ENCODE measurements around the gene CCDC6. TPM values are rescaled to one million over a fixed set of nuclear protein-coding genes. Genes with fewer than 3 reads are reported as not detected.
A peak's percentile ranks its signal among the peaks of the same experiment; 100 is the strongest.

CCDC6 gene
- total RNA-seq, 1 donor from 2014 or later, result 16.2 TPM

DNA sequence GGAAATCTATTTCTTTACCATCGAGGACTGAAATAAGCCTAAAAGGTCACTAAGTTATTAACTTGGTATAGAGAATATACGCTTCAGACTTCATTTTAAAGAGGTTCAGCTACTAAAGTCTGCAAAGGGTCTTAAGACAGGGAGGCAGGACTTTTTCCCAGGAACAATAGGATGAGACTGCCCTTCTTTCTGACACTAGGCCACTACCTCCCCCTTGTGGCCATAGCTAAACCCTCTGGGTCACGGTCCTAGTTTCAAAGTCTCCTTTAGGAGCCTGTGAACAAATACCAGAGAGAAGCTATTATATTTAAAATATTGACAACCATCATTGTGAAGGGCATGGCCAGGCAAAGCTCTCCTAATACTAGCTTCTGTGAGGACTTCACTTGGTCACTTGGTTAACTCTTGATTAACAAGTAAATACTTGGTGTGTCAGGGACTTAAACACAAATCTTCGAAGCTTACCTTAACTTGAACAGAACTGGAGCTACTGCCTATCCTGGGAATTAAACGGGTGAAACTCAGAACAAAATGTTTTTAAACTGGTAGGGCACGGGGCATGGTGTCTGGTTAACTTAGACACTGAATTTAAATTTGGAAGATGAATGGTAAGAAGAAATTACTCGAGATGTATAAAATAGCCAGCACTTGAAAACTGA lies 75.6 kb downstream of the CCDC6 start:
- DNase-seq (ENCODE audit: missing footprints) (no peak), ATAC-seq (peak; percentile 41)
- intact Hi-C loops (cut with DNase I), result loop anchor here (1.0 to 5.0 kb wide), 2 partner anchors 77 to 204 kb away; partner anchors contain the start of gene CCDC6

DNA sequence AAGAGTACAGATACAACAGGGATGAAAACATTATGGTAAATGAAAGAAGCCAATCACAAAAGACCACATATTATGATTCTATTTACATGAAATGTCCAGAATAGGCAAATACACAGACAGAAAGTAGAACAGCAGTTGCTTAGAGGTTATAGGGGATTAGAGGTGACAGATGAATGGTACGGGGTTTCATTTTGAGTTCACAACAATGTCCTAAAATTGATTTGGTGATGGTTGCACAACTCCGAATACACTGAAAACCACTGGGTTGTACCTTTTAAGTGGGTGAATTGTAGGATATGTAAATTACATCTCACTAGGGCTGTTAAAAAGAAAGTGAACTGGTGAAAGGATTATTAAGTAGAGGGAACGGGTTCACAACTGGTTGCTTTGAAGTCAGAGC lies 76.8 kb downstream of the CCDC6 start:
- no peak for DNase-seq (ENCODE audit: missing footprints)
- ATAC-seq, result no peak
- intact Hi-C loops (cut with DNase I), result loop anchor here (10.0 kb wide), 1 partner anchor 595 kb away; no protein-coding TSS in a partner anchor

DNA sequence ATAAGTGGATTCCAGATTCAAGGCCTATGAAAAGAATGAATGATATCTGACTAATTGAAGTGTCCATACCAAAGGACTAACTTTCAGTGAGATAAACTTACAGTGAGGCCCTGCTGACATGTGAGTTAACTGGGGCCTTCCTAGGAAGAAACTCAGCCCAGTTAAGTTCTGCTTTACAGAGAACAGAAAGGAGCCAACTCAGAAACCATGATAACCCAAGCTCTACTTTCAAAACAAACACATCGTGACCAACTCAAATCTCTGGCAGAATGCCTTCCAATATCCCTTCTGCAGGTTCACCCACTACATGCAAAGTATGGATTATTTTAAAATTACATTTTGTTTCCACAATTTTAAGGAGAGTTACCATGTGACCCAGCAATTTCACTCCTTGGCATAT lies 77.3 kb downstream of the CCDC6 start:
- DNase-seq (ENCODE audit: missing footprints), result no peak
- intact Hi-C loops (cut with DNase I), result loop anchor here (10.0 kb wide), 1 partner anchor 594 kb away; no protein-coding TSS in a partner anchor
- ATAC-seq, result no peak

DNA sequence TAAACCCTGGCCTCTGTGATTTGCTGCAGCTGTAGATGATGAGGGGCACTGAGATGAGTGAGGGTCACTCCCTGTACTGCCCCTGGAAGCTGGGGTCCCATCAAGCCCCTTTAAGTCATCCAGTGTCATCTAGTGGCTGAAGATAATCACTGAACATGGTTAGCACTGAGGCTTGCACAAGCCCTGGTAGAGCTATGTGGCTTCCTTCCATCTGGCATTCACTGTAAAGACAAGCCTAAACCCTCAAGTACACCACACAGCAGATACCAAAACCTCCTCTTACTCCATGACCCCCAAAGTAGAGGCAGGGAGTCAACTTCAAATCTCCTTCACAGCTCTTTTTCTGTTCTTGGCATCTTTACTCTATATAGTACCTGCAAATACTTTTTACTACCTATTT lies 80.4 kb downstream of the CCDC6 start:
- ATAC-seq (peak; percentile 71), DNase-seq (ENCODE audit: missing footprints) (no peak)
- intact Hi-C loops (cut with DNase I), result loop anchor here (10.0 kb wide), 1 partner anchor 591 kb away; no protein-coding TSS in a partner anchor

DNA sequence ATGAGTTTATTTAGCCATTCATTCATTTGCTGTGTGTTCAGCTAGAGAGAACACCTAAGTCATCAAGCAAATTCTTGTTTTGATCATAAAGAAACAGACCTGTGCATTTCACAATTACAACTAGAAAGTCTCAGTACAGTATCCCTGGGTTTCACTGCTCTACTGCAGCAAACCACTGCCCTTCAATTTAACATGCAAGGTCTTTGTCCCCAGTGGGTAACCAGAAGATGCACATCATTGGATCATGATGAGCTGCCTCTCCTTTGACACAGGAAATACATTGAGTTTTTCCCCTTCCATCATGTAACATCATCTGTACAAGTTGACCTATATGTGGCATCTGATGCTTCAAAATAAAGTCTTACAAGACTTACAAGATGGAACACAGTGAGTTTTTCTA lies 82.6 kb downstream of the CCDC6 start:
- no peak for DNase-seq (ENCODE audit: missing footprints)
- ATAC-seq, result no peak
- intact Hi-C loops (cut with DNase I), result loop anchor here (10.0 kb wide), 1 partner anchor 589 kb away; no protein-coding TSS in a partner anchor

DNA sequence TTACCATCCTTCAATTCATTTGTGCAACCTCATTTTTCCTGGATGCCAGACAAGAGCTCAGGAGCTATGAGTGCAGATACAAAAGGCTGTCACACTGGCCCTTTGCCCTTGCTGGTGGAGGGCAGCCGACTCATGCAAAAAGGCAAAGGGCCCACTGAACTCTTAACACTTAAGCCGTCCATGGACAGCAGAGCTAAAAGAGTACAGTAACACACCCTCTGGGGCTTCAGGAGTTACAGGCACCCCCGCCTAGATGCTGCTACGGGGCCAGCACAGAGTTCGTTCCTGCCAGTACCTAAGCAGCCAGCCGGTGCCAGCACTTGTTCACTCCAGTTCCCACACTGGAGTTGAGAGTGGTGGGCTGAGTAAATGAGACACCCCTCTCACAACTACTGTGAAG lies 83.2 kb downstream of the CCDC6 start:
- intact Hi-C loops (cut with DNase I), result loop anchor here (10.0 kb wide), 1 partner anchor 588 kb away; no protein-coding TSS in a partner anchor
- DNase-seq (ENCODE audit: missing footprints), result no peak
- peak; percentile 56 for ATAC-seq

DNA sequence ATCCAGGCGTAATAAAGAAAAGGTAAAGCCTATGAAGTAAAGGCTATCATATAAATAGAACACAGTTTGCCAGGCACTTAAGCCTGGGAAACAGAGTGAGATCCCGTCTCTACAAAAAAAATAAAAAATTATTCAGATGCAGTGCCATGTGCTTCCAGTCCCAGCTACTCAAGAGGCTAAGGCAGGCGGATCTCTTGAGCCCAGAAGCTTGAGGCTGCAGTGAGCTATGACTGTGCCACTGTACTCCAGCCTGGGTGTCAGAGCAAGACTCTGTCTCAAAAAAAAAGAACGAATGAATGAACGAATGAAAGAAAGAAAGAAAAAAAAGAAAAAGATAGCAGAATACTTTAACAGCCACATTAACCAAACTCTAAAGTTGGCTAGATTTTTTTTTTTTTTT lies 85.9 kb downstream of the CCDC6 start:
- intact Hi-C loops (cut with DNase I), result loop anchor here (10.0 kb wide), 1 partner anchor 586 kb away; no protein-coding TSS in a partner anchor
- no peak for DNase-seq (ENCODE audit: missing footprints)
- peak; percentile 29 for ATAC-seq

DNA sequence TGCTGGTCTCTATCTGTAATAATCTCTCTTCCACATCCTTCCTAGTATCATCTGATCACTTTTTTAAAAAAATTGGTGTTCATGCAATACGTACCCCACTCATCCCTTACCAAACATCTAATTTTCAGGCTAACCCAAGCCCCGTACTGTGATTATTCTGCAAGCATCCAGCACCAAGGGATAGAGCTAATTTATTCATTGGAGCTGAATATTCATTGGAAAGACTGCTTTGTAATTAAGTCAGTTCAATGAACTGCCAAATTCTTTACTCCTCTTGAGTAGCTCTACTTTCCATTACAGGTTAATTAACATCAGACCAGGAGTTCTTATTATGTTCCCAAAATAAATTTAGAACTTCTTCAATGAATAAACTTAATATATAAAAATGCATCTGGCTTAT lies 86.7 kb downstream of the CCDC6 start:
- intact Hi-C loops (cut with DNase I), result loop anchor here (10.0 kb wide), 1 partner anchor 585 kb away; no protein-coding TSS in a partner anchor
- ATAC-seq (no peak), DNase-seq (ENCODE audit: missing footprints) (no peak)

DNA sequence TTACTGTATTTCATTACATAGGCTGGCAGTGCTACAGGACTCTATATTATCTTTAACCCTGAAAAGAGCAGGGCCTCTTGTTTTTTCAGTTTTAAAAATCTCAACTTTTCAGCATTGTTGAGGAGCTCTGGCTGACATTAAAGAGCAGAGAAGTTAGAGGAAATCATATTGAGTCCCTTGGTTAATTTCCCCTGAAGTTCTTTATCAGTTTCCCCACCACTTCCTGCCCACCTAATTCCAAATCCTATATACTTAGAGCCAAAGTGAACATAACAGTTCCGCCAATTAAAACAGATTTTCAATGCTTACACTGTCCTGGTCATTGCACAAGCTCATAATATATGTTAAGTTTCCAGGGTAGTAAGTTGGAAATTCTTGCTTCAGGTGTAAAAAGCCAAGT lies 87.1 kb downstream of the CCDC6 start:
- ATAC-seq (no peak), DNase-seq (ENCODE audit: missing footprints) (no peak)
- intact Hi-C loops (cut with DNase I), result no loop called here

DNA sequence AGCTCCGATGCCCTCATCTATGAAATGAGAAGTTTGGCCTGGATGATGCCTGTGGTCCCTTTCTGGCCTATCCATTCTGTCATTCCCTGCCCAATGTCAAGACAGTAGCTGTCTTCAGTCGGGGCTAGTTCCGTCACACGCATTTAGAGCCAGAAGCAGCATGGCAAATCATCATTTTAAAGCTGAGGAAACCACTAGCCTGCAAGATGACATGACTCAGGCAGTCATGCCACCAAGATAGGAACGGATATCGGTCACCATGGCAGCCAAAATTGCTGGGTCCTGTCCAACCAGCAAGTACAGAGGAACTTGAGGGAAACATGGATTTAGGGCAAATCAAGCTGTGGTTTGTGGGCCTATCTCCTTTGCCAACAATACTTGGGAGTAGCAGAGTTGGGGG lies 88.6 kb downstream of the CCDC6 start:
- intact Hi-C loops (cut with DNase I), result no loop called here
- DNase-seq (ENCODE audit: missing footprints), result no peak
- no peak for ATAC-seq

DNA sequence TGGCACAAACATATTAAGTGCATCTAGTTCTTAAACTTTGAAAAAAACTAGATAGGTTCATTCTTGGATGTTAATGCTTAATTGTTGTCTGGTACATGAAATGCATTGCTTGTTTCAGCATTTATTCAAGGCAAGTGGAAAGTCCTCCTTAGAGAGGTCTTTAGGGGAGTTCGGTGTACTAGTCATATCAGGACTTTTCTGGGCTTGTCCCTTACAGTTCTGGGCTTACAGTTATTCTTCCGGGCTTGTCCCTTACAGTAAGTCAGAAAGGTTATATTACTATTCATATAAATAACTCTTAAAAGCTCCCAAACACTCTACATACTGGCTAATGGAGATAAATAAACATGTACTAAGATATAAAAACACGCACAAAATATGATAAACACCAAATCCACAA lies 91.5 kb downstream of the CCDC6 start:
- no peak for ATAC-seq
- intact Hi-C loops (cut with DNase I), result no loop called here

DNA sequence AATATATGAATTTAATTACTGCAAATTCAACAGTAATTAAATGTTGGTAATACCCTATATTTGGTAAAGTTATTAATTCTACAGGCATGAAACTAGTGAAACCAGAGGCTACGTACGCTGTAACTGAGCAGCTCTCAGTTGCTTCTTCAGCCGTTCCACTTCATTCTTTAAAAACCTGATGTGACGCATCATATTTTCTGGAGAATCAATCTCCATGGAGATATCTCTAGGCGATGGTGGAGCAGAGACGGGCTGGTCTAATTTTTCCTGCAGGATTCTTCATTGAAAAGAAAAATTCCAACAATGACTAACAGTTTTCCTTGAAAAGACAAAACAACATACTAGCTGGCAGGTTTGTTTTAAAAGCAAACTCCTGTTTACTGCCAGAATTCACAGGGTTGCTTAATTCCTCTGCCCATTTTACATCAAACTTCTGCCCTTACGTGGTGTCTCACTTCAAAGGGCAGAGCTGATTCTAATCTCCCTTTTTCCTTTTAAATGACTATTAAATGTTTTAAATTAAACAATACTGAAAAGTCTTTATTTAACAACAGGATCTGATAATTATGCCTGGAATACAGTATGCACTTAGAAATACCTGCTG lies 93.7 kb downstream of the CCDC6 start:
- ATAC-seq (no peak), DNase-seq (ENCODE audit: missing footprints) (no peak)
- intact Hi-C loops (cut with DNase I), result no loop called here

More for the DNA sequence above, 91.5 kb downstream of the CCDC6 start:
- DNase-seq (ENCODE audit: missing footprints), result no peak

DNA sequence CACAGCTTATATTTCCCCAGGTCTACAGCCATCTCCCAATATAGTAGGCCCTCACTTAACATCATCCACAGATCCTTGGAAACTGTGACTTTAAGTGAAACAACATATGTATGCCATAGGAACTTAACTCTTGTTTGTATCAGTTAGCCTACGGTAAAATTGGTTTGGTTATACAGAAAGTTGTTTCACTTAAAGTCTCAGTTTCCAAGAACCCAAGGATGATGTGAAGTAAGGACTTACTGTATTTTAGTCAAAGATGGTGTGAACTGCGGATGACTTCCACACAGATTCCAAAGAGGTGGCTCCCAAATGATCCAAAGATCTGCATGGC lies 96.7 kb downstream of the CCDC6 start:
- no peak for DNase-seq (ENCODE audit: missing footprints)
- ATAC-seq, result no peak
- intact Hi-C loops (cut with DNase I), result loop anchor here (5.0 kb wide), 1 partner anchor 182 kb away; no protein-coding TSS in a partner anchor

DNA sequence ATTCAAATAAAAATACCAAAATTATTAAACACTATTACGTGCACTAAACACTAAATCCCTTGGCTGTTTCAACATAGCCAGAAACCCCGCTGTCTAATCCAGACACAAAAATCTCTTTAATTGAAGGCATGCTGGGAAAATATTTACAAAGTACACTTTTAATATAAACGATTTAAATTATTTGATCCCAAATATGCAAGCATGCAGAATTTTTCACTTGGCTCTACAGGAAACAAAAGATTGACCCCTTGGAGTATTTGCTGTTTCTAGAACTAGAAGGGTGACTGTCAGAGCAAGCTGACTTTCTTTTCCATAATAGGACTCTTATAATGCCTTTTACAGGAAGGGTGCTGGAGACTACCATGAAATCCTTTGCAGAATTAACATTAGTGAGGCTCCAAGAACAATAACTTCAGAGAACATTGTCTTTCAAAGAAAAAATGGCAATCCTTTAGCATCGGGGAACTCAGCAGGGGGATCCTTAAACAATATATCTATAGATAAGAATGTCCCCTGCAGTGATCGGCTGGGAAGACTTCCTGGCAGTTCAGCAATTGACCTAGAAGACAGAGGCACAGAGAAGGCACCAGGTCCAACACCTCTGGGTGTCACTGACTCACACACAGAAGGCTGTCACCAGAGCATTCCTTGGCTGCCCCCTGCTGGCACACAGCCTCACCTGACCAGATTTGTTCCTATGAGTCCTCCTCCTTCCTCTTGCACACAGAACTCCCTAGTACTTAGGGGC lies 97.3 kb downstream of the CCDC6 start:
- DNase-seq (ENCODE audit: missing footprints) (peak; percentile 84), ATAC-seq (peak; percentile 69)
- intact Hi-C loops (cut with DNase I), result loop anchor here (5.0 kb wide), 1 partner anchor 182 kb away; no protein-coding TSS in a partner anchor

DNA sequence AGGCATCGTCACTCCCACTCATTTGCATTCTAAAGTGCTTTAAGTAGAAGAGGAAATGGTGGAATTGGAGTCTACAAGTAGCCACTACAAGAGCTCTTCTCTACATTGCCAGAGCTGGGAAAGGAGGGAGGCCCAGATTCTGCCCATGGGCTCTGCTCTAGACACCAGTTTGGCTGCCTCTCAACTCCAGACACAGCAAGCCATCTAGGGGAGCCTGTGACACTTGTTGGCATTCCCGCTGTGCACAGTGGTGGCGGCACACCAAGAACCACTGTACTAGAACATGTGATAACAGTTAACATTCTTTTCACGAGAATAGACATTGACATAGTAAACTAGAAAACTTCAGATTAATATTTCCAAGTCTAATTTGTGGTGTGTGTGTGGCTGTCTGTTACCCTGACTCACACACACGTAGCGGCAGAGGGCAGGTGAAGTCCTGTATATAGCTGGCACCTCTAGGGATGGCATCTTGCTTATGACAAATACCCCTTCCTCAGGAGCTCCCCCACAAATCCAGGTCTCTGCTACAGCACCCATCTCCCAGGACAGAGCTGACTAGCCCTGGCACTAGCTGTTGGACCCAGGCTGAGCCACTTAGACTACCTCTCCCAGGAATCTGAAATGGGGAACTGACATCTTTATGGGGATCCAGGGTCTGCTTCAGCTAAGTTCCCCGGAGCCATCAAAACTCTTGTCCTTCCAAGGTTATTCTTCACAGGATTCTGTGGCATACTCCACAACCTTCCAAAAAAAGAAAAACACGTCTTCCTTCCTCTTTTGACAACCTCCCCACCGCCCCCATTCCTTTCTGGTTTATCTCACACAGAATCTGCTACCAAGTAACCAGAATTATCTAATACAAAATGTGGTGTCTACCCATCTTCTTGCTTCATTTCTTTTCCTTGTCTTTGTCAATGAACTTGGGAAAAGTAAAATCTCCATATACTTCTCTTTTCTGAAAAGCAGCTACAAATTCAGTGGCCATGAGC lies 98.4 kb downstream of the CCDC6 start:
- DNase-seq (ENCODE audit: missing footprints) (peak; percentile 81), ATAC-seq (peak; percentile 90)
- intact Hi-C loops (cut with DNase I), result loop anchor here (5.0 kb wide), 1 partner anchor 181 kb away; no protein-coding TSS in a partner anchor

DNA sequence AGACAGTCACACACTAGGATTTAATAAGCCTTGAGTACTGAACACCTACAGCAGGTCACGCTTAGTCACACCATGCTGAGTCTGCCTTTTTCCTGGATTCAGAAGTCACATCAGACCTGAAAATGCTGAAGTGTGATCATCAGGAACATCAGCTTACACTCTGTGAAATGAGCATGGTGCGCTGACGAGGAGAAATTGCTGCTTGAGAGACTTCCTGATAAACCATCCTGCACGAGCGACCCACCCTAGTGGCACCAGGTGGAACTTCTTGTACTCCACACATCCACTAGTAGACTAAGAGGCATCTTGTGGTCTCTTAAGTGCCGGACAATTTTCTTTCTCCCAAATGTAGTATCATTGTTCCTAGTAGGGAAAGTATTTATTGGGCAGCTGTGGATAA lies 101.3 kb downstream of the CCDC6 start:
- DNase-seq (ENCODE audit: missing footprints), result no peak
- intact Hi-C loops (cut with DNase I), result loop anchor here (5.0 kb wide), 1 partner anchor 178 kb away; no protein-coding TSS in a partner anchor
- no peak for ATAC-seq

DNA sequence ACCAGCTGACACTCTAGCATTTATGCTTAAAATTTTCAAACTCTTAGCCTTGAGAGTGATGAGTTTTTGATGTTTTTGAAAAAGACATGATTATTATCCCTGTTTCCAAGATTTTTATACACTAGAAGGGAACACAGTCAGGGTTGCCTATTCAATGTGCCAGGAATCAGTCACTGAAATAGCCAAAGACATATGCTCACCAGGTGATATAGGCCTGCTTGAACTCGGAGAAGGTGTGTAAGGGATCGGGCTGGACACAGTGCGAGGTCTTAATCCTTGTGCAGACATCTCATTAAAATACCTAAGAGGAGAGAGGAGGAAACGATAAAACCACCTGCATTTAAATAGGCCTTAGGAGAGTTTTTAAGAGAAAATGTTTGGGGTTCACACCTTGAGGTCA lies 102.1 kb downstream of the CCDC6 start:
- DNase-seq (ENCODE audit: missing footprints) (no peak), ATAC-seq (no peak)
- intact Hi-C loops (cut with DNase I), result no loop called here

DNA sequence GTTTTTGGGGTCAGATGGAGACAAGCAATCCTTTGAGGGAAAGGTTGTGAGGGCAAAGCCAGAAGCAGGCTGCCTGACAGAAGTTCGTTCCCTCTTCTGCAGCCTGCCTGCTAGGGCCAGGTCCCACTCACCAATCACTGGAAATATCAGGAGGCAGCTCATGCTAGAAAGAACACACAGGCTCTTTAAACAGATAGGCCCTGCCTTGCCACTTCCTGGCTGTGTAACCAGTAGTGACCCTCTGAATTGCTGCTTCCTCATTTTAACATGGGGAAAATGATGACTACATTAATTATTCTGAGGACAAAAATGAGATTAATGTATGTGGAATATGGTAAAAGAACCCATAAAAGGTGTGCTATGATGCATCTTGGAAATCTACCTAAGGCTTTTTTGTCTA lies 102.6 kb downstream of the CCDC6 start:
- DNase-seq (ENCODE audit: missing footprints) (no peak), ATAC-seq (no peak)
- intact Hi-C loops (cut with DNase I), result no loop called here
